T-helper 1 cell treated with Interleukin-12 subunit alpha and Interleukin-12 subunit beta and Interleukin-4 antibody, amounts not matched to agents 30 ng/mL and 1 ng/mL, for 36 hours (primary cell): Measurements from ENCODE around the gene SON. TPM values are rescaled to one million over a fixed set of nuclear protein-coding genes. Genes with fewer than 3 reads are reported as not detected.
"Not testable (repeated sequence)": the region's sequence is repeated elsewhere in the genome, so short reads cannot be mapped to it uniquely, and the experiment has no call there.

Source experiments
- intact Hi-C: fragments of 100-400 bp; cut with micrococcal nuclease; formaldehyde crosslinking; loops from one replicate; pipeline ENCODE4 v1.15.1; 2024
- total RNA-seq: library from RNA; stranded (reverse); gene quantifications from 2 replicates; pipeline ENCODE4 v1.2.3, GENCODE V29; 2022

The SON gene
- total RNA-seq = 341 and 345 TPM in 2 replicates

DNA sequence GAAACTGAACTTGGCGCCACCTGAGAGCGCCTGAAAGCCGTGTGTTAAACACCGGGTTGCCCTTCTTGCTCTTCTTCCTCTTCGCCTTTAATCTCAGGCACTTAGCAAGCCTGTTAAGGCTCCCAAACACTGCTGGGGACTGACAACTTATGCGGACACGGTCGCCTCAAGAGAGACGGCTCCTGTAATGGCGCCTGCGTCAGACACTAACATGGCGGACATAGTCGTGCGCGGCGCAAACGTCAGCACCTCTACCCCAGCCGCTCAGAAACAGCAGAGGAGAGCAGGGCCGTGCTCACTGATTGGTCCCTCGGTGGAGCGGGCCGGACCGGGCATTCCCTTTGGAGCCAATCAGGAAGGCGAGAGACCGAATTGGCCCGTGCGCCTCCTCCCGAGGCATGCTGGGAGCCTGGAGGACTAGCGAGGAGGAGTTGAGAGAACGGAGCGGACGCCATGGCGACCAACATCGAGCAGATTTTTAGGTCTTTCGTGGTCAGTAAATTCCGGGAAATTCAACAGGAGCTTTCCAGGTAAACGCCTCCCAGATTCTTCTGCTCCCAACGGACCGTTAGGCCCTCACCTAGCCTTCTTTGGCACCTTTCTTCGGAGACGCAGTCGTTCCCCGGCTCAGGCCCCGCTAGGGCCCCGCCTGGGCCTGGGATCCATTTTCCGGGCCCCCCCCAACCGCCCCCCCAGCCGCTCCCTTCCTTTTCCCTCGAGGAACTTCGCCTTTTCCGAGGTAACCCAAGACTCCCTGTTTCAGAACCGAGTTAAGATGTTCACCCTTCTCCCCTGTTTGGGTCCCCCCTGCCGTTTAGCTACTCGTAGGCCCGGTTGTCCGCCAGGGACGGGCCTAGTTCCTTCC lies at the start of gene SON:
SON (plus strand) TSS at position 399 of the 865 bp plus-strand sequence; CDS start at position 454, 55 bp downstream.
- intact Hi-C loops = loop anchor here (1.0 to 5.0 kb wide), 18 partner anchors 11 to 1150 kb away; partner anchors contain the start of genes ATP5PO, CFAP298, DNAJC28 and DONSON

GRCh38 chr21:33493756-33494155 lies 49.1 kb upstream of the SON start:
- intact Hi-C loops = loop anchor here (5.0 kb wide), 1 partner anchor 1216 kb away; the partner anchor contains the start of gene MIS18A

DNA sequence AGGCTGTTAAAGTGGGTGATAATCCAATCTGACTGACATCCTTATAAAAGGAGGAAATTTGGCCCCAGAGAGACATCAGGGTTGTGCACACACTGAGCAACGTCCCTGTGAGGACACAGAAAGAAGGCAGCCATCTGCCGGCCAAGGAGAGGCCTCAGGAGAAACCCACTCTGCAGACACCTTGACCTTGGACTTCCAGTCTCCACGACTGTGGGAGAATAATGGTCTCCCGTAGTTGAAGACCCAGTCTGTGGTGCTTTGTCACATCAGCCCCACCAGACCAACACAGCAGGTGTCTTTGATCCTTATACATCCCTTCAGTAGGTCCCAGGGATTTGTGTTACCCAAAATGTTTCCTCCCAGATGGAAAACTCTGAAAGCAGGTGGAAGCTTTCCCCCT lies 47.1 kb upstream of the SON start:
- intact Hi-C loops = no loop called here

- intact Hi-C loops = no loop called here
Measured at GRCh38 chr21:33496345-33496744, 46.5 kb upstream of the SON start.

GRCh38 chr21:33505833-33506232 lies 37.0 kb upstream of the SON start:
- intact Hi-C loops = no loop called here

DNA sequence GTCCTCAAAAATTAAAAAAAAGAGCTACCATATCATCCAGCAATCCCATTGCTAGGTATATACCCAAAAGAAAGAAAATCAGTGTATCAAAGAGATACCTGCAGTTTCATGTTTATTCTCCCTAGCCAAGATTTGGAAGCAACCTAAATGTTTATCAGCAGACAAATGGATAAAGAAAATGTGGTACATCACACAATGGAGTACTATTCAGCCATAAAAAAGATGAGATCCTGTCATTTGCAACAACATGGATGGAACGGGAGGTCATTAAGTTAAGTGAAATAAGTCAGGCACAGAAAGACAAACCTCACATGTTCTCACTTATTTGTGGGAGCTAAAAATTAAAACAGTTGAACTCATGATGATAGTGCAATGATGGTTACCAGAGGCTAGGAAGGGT lies 35.8 kb upstream of the SON start:
- intact Hi-C loops = not testable (repeated sequence)

GRCh38 chr21:33510826-33511225 lies 32.0 kb upstream of the SON start:
- intact Hi-C loops = no loop called here

- intact Hi-C loops = no loop called here
Measured at GRCh38 chr21:33511639-33512038, 31.2 kb upstream of the SON start.

- intact Hi-C loops = no loop called here
Measured at GRCh38 chr21:33512481-33512880, 30.4 kb upstream of the SON start.

DNA sequence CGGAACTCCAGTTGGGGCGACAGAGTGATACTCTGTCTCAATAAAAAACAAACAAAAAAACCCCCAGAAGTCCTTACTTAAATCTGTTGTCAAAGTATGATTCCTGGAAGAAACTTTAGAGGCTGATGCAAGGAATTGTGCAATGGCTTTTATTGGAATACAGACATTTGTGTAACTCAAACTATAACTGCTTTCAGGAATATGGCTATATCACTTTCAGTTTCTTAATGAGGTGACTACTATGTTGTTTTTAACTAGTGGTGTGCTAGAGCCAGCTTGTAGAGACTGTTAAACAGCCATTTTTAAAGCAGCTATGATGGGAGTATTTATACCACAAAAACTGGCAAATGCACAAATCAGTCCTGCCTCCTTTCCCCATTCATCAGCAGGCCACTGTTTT lies 28.6 kb upstream of the SON start:
- intact Hi-C loops = loop anchor here (1.0 kb wide), 1 partner anchor 35 kb away; the partner anchor contains the start of gene TMEM50B

GRCh38 chr21:33518899-33519298 lies 23.9 kb upstream of the SON start:
- intact Hi-C loops = no loop called here

GRCh38 chr21:33522297-33522952 lies 20.4 kb upstream of the SON start:
- intact Hi-C loops = no loop called here

DNA sequence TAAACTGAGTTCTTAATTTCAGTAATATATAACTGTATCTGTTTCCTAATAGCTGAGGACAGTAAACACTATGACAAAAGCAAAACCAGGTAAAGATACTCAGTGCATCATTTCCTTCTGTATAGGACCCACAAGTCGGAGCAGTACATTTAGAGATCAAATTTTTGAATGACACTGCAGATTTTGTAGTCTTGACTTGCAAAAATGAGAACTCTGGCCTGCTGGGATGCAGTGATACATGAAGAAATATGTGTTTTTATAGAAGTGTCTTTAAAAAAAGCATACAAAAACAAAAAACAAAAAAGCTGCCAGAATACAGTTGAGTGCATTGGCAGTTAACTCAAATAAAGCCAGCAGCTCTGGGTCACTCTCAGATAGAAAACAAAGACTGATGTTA lies 19.9 kb upstream of the SON start:
- intact Hi-C loops = no loop called here

DNA sequence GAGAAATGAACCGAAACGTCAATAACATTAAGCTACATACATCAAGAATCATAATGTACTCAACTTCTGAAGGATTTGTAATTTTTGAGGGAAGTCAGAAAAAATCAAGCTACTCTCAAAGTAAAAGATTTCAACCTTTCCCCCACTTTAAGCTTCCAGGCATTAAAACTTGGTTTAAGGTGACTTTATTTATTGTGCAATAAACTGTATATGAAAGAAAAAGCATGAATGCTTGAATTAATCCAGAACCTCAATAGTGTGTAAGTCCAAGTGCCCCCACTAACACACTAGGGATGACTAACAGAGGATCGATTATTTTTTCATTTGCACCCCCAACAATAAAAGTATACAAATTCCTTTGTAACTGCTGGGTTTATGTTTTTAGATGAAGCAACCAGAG lies 11.8 kb upstream of the SON start:
- intact Hi-C loops = no loop called here

GRCh38 chr21:33537212-33537611 lies 5.6 kb upstream of the SON start:
- intact Hi-C loops = no loop called here

GRCh38 chr21:33539616-33540015 lies 3.2 kb upstream of the SON start:
- intact Hi-C loops = loop anchor here (5.0 kb wide), 2 partner anchors 157 to 408 kb away; no protein-coding TSS in a partner anchor

DNA sequence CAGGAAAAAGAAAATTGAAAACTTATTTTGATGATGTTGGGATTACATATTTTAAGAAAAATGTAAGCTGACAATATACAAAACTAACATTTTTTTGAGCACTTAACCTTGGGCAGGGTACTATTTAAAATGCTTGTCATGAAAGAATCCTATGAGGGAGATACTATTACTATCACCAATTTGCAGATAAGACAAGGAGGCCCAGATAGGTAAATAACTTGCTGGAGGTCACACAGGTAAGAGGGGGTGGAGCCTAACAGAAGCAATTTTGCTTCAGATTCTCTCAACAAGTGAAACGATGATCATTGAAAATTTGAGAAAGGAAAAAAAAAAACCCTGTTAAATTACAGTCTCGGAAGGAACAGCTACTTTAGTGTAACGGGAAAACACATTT lies 2.1 kb upstream of the SON start:
- intact Hi-C loops = loop anchor here (5.0 kb wide), 2 partner anchors 158 to 407 kb away; no protein-coding TSS in a partner anchor

DNA sequence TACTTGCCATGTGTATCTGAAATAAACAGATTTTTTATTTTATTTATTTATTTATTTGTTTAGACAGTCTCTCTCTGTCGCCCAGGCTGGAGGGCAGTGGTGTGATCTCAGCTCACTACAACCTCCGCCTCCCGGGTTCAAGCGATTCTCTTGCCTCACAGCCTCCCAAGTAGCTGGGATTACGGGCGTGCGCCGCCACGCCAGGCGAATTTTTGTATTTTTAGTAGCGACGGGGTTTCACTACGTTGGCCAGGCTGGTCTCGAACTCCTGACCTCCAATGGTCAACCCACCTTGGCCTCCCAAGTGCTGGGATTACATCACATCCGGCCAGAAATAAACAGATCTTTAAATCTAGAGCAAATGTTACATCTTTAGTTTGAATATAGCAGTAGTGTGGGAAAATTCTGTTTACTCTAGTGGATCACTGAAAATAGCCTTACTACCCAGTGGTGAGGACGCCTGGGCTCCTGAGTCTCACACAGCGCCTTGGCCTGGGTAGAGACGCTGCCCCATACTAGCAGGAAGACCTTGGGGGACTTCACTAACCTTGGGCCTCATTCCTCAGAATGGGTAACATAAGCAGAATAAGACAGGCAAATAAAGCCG lies 1.6 kb upstream of the SON start:
- intact Hi-C loops = loop anchor here (5.0 kb wide), 2 partner anchors 159 to 406 kb away; no protein-coding TSS in a partner anchor

- intact Hi-C loops = loop anchor here (1.0 to 5.0 kb wide), 15 partner anchors 17 to 1149 kb away; partner anchors contain the start of genes ATP5PO, CFAP298, DNAJC28 and IFNAR1
Measured at GRCh38 chr21:33541756-33542639, 840 bp upstream of the SON start, which contains the start of gene GART. Gene GART (minus strand): TSS chr21:33542117. CDS start chr21:33539315, 2,802 bp downstream.

DNA sequence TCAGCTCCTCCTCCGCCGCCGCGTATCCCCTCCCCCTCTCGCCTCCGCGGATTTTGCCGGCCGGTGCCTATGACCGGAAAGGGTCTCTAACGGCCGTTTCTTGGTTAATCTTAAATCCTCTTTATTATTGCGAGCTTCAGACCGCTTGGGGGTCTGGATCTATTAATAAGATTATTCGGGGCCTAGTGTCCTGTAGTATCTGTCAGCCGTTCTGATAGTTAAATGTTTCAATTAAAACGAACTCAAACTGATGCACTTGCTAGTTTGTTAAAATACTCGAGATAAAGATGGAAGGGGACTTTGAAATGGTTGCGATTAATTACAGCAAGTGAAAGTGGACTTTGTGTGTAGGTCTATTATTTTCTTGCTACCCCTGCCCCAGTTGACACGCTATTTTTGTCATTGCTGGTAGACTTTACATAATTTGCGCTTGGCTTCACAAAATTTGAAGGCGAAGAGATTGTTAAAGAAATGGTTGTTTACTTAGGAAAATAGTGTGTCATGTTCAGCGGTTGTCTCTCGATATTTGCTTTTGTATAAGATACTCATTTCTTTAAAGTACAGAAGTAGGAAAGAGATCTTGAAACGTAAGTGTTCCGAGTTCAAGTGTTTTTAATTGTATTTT lies 779 bp downstream of the SON start:
- intact Hi-C loops = loop anchor here (1.0 to 5.0 kb wide), 9 partner anchors 11 to 931 kb away; partner anchors contain the start of genes CFAP298 and DONSON
